K562 (cell line): Measurements from ENCODE around the gene CRYAB. TPM values are rescaled to one million over a fixed set of nuclear protein-coding genes. Genes with fewer than 3 reads are reported as not detected.

Source experiments
- ATAC-seq: fragments of 200-7000 bp; cut with Tn5 transposase; 3 replicates; pipeline ENCODE4 v1.9.1; 2020; ENCODE audit warnings: moderate library complexity
- BruUV-seq: library from RNA; stranded (reverse); fragments of 400-500 nt; replicated peaks from 2 replicates; lab custom pipeline; 2021; lab: Mats Ljungman, UMichigan
- CTCF ChIA-PET: fragments of 300-600 bp; formaldehyde crosslinking; extraction: SDS; loops from one replicate; lab custom pipeline; 2021; ENCODE audit warnings: low intra/inter-chr PET ratio; lab: Yijun Ruan, JAX
- POLR2A ChIA-PET: fragments of 300-600, 350-650 bp; sonication (Branson Sonifier 250); formaldehyde crosslinking; extraction: SDS; loops from one replicate; lab custom pipeline; 2021; ENCODE audit warnings: antibody characterized with exemption, inconsistent platforms; lab: Yijun Ruan, JAX
- DNase-seq, 4 experiments: peaks; one replicate each; pipeline versions ENCODE4 v3.0.0 to v3.0.0-alpha.2; 2011 to 2018; ENCODE audit warnings: low spot score in 3 of 4, mixed read lengths in 3 of 4; ENCODE audit errors: extremely low read depth in 1 of 4
- FAIRE-seq: peaks from 2 replicates; lab custom pipeline; 2011; peaks lifted over from hg19 to GRCh38; lab: Jason Lieb, UNC
- H2AFZ ChIP-seq: 2 replicates; pipeline ENCODE4 v1.6.0; 2011; ENCODE audit warnings: low read depth, low read length, control low read depth, inconsistent platforms
- H3K27ac ChIP-seq: fragments of 200-600 bp; 3 replicates; pipeline ENCODE4 v1.8.0; 2011; ENCODE audit warnings: low read depth, mild to moderate bottlenecking, control low read depth, inconsistent platforms, low read length, moderate library complexity, mixed read lengths; ENCODE audit errors: extremely low read depth
- H3K27me3 ChIP-seq, 2 experiments: fragments of 300-600 bp in 1 of 2; 2 replicates in 1 of 2; 3 replicates in 1 of 2; pipeline versions ENCODE4 v1.6.0 to v1.8.0; 2011; ENCODE audit warnings: inconsistent platforms in 2 of 2, low read length in 2 of 2, mild to moderate bottlenecking in 1 of 2, mixed read lengths in 1 of 2, moderate library complexity in 1 of 2; ENCODE audit not compliant: control insufficient read depth in 2 of 2, insufficient read depth in 2 of 2
- H3K36me3 ChIP-seq: fragments of 300-600 bp; 3 replicates; pipeline ENCODE4 v1.8.0; 2011; ENCODE audit warnings: mild to moderate bottlenecking, low read length, inconsistent platforms; ENCODE audit not compliant: control insufficient read depth, insufficient read depth
- H3K4me1 ChIP-seq, 2 experiments: fragments of 200-600 bp in 1 of 2; replicated peaks in 1 of 2; 2 replicates in 1 of 2; 3 replicates in 1 of 2; pipeline versions ENCODE4 v1.5.1 to v1.8.0; 2011; ENCODE audit warnings: inconsistent platforms in 2 of 2, low read length in 2 of 2, mild to moderate bottlenecking in 1 of 2, mixed read lengths in 1 of 2, moderate library complexity in 1 of 2; ENCODE audit not compliant: control insufficient read depth in 2 of 2, insufficient read depth in 2 of 2
- H3K4me2 ChIP-seq: 2 replicates; pipeline ENCODE4 v1.6.1; 2011; ENCODE audit warnings: low read length, control low read depth, inconsistent platforms, mixed read lengths; ENCODE audit not compliant: insufficient read depth
- H3K4me3 ChIP-seq: fragments of 200-600 bp; sonication (generic), shearing (Covaris generic); 2 replicates; pipeline ENCODE4 v1.5.1; 2016; ENCODE audit warnings: control low read depth, inconsistent platforms
- H3K79me2 ChIP-seq: fragments of 200-600 bp; 3 replicates; pipeline ENCODE4 v1.8.0; 2011; ENCODE audit warnings: low read length, inconsistent platforms; ENCODE audit not compliant: control insufficient read depth, insufficient read depth
- H3K9ac ChIP-seq, 2 experiments: 2 replicates each; pipeline versions ENCODE4 v1.6.0 to v1.6.1; 2011; ENCODE audit warnings: low read depth in 2 of 2, low read length in 2 of 2, control low read depth in 1 of 2, inconsistent platforms in 1 of 2, mild to moderate bottlenecking in 1 of 2, mixed read lengths in 1 of 2; ENCODE audit not compliant: insufficient read depth in 1 of 2
- H3K9me1 ChIP-seq: one replicate; pipeline ENCODE4 v1.6.0; 2011; ENCODE audit warnings: inconsistent platforms, mild to moderate bottlenecking, low read length, moderate library complexity; ENCODE audit not compliant: control insufficient read depth, insufficient read depth
- H3K9me3 ChIP-seq: replicated peaks from 2 replicates; pipeline ENCODE4 v1.5.1; 2011; ENCODE audit warnings: low read depth, low read length, inconsistent platforms; ENCODE audit not compliant: control insufficient read depth, insufficient read depth
- H4K20me1 ChIP-seq: replicated peaks from 2 replicates; pipeline ENCODE4 v1.6.1; 2011; ENCODE audit warnings: low read length, inconsistent platforms, mixed read lengths; ENCODE audit not compliant: control insufficient read depth, insufficient read depth
- E2F5 ChIP-seq: sonication (generic); formaldehyde crosslinking; IDR thresholded peaks from 2 replicates; pipeline ENCODE4 v1.8.0; 2022; ENCODE audit warnings: mild to moderate bottlenecking, missing genetic modification reagents
- ETS2 ChIP-seq: IDR thresholded peaks from 2 replicates; pipeline ENCODE4 v1.6.1; 2016; ENCODE audit warnings: borderline replicate concordance, missing genetic modification characterization, mild to moderate bottlenecking, moderate library complexity, missing compliant biosample characterization; ENCODE audit not compliant: poor library complexity, severe bottlenecking
- MAZ ChIP-seq, 2 experiments: fragments of 450-650 bp in 1 of 2; sonication (generic) in 1 of 2; formaldehyde crosslinking; IDR thresholded peaks in 1 of 2; conservative IDR thresholded peaks in 1 of 2; 2 replicates each; pipeline versions ENCODE4 v1.4.0 to v1.5.0; 2020; ENCODE audit warnings: mild to moderate bottlenecking in 1 of 2, missing genetic modification reagents in 1 of 2
- MBD1 ChIP-seq: fragments of 250-450 bp; sonication (Bioruptor Pico); IDR thresholded peaks from 2 replicates; pipeline ENCODE4 v1.8.0; 2022; ENCODE audit warnings: inconsistent platforms
- WGBS: fragments of 100-300 bp; shearing (Covaris generic); methylation state at CpG from one replicate; pipeline ENCODE4 v1.1.6; 2016; ENCODE audit warnings: low coverage, mixed read lengths; ENCODE audit not compliant: insufficient coverage; ENCODE audit errors: missing lambda C conversion rate; 5-methylcytosine and 5-hydroxymethylcytosine counted together
- in situ Hi-C: fragments of 300-500 bp; cut with MboI; formaldehyde crosslinking; loops from 4 replicates; pipeline ENCODE4 v1.15.0; 2018; ENCODE audit warnings: inconsistent platforms, mixed read lengths
- intact Hi-C: fragments of 100-400 bp; cut with micrococcal nuclease; formaldehyde crosslinking; loops from 2 replicates; pipeline ENCODE4 v1.14.2; 2022
- polyA plus RNA-seq, 8 experiments: library from polyadenylated mRNA; depleted of rRNA in 4 of 8; stranded (reverse) in 5 of 8; unstranded in 3 of 8; fragments of >200 nt; fragmentation: Nextera tagmentation in 2 of 8; fragmentation: Illumina TruSeq in 1 of 8; extraction: Ambion mirVana in 2 of 8; extraction: Trizol in 1 of 8; gene quantifications; 2 replicates each; pipeline versions ENCODE4 v1.2.1 to v1.2.3, GENCODE V29; 2011 to 2014; ENCODE audit warnings: inconsistent platforms in 1 of 8, missing spikeins in 1 of 8
- total RNA-seq, 7 experiments: library from RNA; depleted of rRNA in 6 of 7; stranded (reverse); fragments of >200 nt in 6 of 7; fragmentation: Illumina TruSeq in 2 of 7; extraction: Trizol in 2 of 7; gene quantifications; 2 replicates each; pipeline versions ENCODE4 v1.2.1 to v1.2.3, GENCODE V29; 2011 to 2021; ENCODE audit warnings: low replicate concordance in 1 of 7

CRYAB gene
- total and polyA plus RNA-seq, 9 of the 15 experiments (the other 6 are each of a cell fraction or from before 2014, with no cell fraction given): 0.83 to 7.5 (median 3.6) TPM

GRCh38 chr11:111945198-111945597, 33.6 kb upstream of the CRYAB start:
- 9% methylated on average over 1 of the region's 1 CpG for WGBS
- H3K9ac ChIP-seq: no peak overlapping the region
- no peaks in the 10 kb centered on the region for H3K9me3 ChIP-seq
- no TSS peak for BruUV-seq
- no peak overlapping the region for H3K4me2 ChIP-seq
- TF ChIP-seq MAZ (CRISPR knock-in tag; conservative IDR thresholded peaks at IDR 0.05 in 1 of 2, IDR thresholded peaks at IDR 0.05 in 1 of 2) (no peak), E2F5 (no peak), ETS2 (no peak), MBD1 (no peak)
- ChIA-PET POLR2A (interaction anchor here (0.6 to 0.9 kb wide), 3 partner anchors 13 to 17 kb away, joined by 3 to 4 read pairs (median 3); no protein-coding TSS in a partner anchor), CTCF (no interaction called here)
- H3K4me3 ChIP-seq: no peak overlapping the region
- H4K20me1 ChIP-seq: no peaks in the 10 kb centered on the region
- H3K27me3 ChIP-seq: no peaks in the 10 kb centered on the region
- no peak for DNase-seq
- no peak overlapping the region for H2AFZ ChIP-seq
- in situ Hi-C loops (no loop called here), intact Hi-C loops (no loop called here)
- no peaks in the 10 kb centered on the region for H3K79me2 ChIP-seq
- H3K4me1 ChIP-seq: peaks cover 7 to 10% of the 10 kb centered on the region in 2 experiments
- no peak overlapping the region for H3K27ac ChIP-seq
- H3K36me3 ChIP-seq: 0 out of 3 replicates have a peak, but pooled peaks cover 3% of the 10 kb centered on the region
- H3K9me1 ChIP-seq: no peaks in the 10 kb centered on the region
- FAIRE-seq: no peak
- no peak for ATAC-seq
